Motor neuron (in vitro differentiated cells): Measurements from ENCODE around the gene HBA1. TPM values are rescaled to one million over a fixed set of nuclear protein-coding genes. Genes with fewer than 3 reads are reported as not detected.
"Not testable (repeated sequence)": the region's sequence is repeated elsewhere in the genome, so short reads cannot be mapped to it uniquely, and the experiment has no call there.

ENCODE experiments used
- ATAC-seq, 8 experiments: fragments of 200-7000 bp; cut with Tn5 transposase; replicated peaks in 6 of 8; 2 replicates each; pipeline ENCODE4 v1.8.0; 2021; ENCODE audit warnings: mild to moderate bottlenecking in 8 of 8, moderate library complexity in 8 of 8
- H3K27ac ChIP-seq, 2 donors: fragments of 250-450 bp; sonication (Bioruptor Pico); 2 replicates each; pipeline ENCODE4 v1.9.0; 2021; ENCODE audit warnings: antibody characterized with exemption in 2 of 2, mild to moderate bottlenecking in 2 of 2, moderate library complexity in 1 of 2
- H3K4me1 ChIP-seq, 2 donors: fragments of 250-450 bp; sonication (Bioruptor Pico); replicated peaks in 1 of 2; 2 replicates each; pipeline ENCODE4 v1.6.1; 2021; ENCODE audit warnings: antibody characterized with exemption in 2 of 2, mild to moderate bottlenecking in 2 of 2, moderate library complexity in 1 of 2
- H3K4me3 ChIP-seq, 5 donors: fragments of 250-450 bp; sonication (Bioruptor Pico); 2 replicates each; pipeline ENCODE4 v1.9.0; 2021; ENCODE audit warnings: antibody characterized with exemption in 5 of 5, mild to moderate bottlenecking in 5 of 5, moderate library complexity in 4 of 5
- WGBS, 10 experiments: fragments of 450-650 bp; shearing (Covaris generic); methylation state at CpG; one replicate each; pipeline ENCODE4 v1.0.0; 2022; 5-methylcytosine and 5-hydroxymethylcytosine counted together
- in situ Hi-C, 9 experiments: fragments of 400-800 bp; cut with MboI; loops; one replicate each; pipeline ENCODE4 v1.15.0; 2021; ENCODE audit warnings: low sequenced_read_pairs in 9 of 9, low pct_unique_long_range_greater_than_20kb in 2 of 9; ENCODE audit not compliant: unreplicated experiment in 9 of 9
- total RNA-seq, 8 experiments: library from RNA; unstranded; fragments of 300-600 nt; gene quantifications; 2 replicates each; pipeline versions ENCODE4 v1.2.3 to v1.2.4, GENCODE V29; 2022

The HBA1 gene
- total RNA-seq, 8 experiments from 2014 or later: 2.2 to 6.5 (median 3.1) TPM; not detected in 5

- whole genome bisulfite sequencing, 10 experiments: 0 to 48% (median 25%) methylated on average over 1 to 7 of the region's 9 CpGs; no CpG with 5 or more reads in 2 of the 10 experiments
- in situ Hi-C loops: no loop called here
- Histone ChIP-seq H3K4me1 (no peaks in the 10 kb centered on the region), H3K27ac (no peak overlapping the region), H3K4me3 (no peak overlapping the region)
- ATAC-seq: peak in 3 of 8 experiments; percentile 70 to 84 (median 82)
Observed at GRCh38 chr16:149024-149660, 27.3 kb upstream of the HBA1 start.

GRCh38 chr16:152141-153128 is 24.0 kb upstream of the HBA1 start, which contains the start of gene HBZ:
HBZ (plus strand) TSS chr16:152644; CDS start chr16:152910, 266 bp downstream.
- peak in 3 of 8 experiments; percentile 8 to 53 (median 35) for ATAC-seq
- WGBS, 10 experiments: 18 to 93% (median 69%) methylated on average over 2 to 8 of the region's 17 CpGs; no CpG with 5 or more reads in 2 of the 10 experiments
- Histone ChIP-seq H3K27ac (no peak within 1 kb of the TSS), H3K4me3 (no peak within 1 kb of the TSS), H3K4me1 (peaks cover 0 to 6% of the 10 kb centered on the region in 2 donors)
- in situ Hi-C loops: no loop called here

GRCh38 chr16:153129-153521 is 23.4 kb upstream of the HBA1 start:
- H3K4me1 ChIP-seq, in situ Hi-C loops, H3K4me3 ChIP-seq, H3K27ac ChIP-seq: not testable (repeated sequence)
- whole genome bisulfite sequencing, 10 experiments: no CpG with 5 or more reads among the region's 6 CpGs
- peak in 4 of 8 experiments; percentile 4 to 24 (median 12) for ATAC-seq

- no CpG with 5 or more reads among the region's 74 CpGs for WGBS, 10 experiments
- in situ Hi-C loops, H3K27ac ChIP-seq, H3K4me3 ChIP-seq, H3K4me1 ChIP-seq: not testable (repeated sequence)
- ATAC-seq: peak in 6 of 8 experiments; percentile 41 to 78 (median 74)
Observed at GRCh38 chr16:153550-154216, 22.8 kb upstream of the HBA1 start.

GRCh38 chr16:154217-155030 is 22.1 kb upstream of the HBA1 start:
- peak overlapping the region; percentile 10 to 46 (median 36) for H3K4me3 ChIP-seq
- H3K27ac ChIP-seq: no peak overlapping the region
- H3K4me1 ChIP-seq: peaks cover 0 to 6% of the 10 kb centered on the region in 2 donors
- in situ Hi-C loops: no loop called here
- WGBS, 10 experiments: 0 to 15% (median 5%) methylated on average over 1 to 7 of the region's 59 CpGs; no CpG with 5 or more reads in 2 of the 10 experiments
- ATAC-seq: peak in 6 of 8 experiments; percentile 71 to 83 (median 76)

- peak overlapping the region in 2 of 5 donors; percentile 40 to 46 for H3K4me3 ChIP-seq
- H3K27ac ChIP-seq: no peak overlapping the region
- no peak for ATAC-seq
- peaks cover 0 to 6% of the 10 kb centered on the region in 2 donors for H3K4me1 ChIP-seq
- in situ Hi-C loops: no loop called here
- 20 to 87% (median 59%) methylated on average over 1 to 6 of the region's 7 CpGs for WGBS, 10 experiments
Observed at GRCh38 chr16:155031-155398, 21.5 kb upstream of the HBA1 start.

- WGBS, 10 experiments: 0 to 47% (median 30%) methylated on average over 2 to 5 of the region's 6 CpGs; no CpG with 5 or more reads in 2 of the 10 experiments
- Histone ChIP-seq H3K27ac (no peak overlapping the region), H3K4me1 (peaks cover 0 to 6% of the 10 kb centered on the region in 2 donors), H3K4me3 (no peak overlapping the region)
- in situ Hi-C loops: no loop called here
- ATAC-seq: peak in 2 of 8 experiments; percentile 57 to 61
Observed at GRCh38 chr16:159136-159849, 17.2 kb upstream of the HBA1 start.

- in situ Hi-C loops, H3K27ac ChIP-seq, ATAC-seq, H3K4me3 ChIP-seq, H3K4me1 ChIP-seq: not testable (repeated sequence)
- no CpG with 5 or more reads among the region's 20 CpGs for WGBS, 10 experiments
Observed at GRCh38 chr16:160242-160641, 16.2 kb upstream of the HBA1 start.

GRCh38 chr16:160691-161190 is 15.7 kb upstream of the HBA1 start:
- no peak for ATAC-seq
- in situ Hi-C loops: no loop called here
- Histone ChIP-seq H3K4me3 (no peak overlapping the region), H3K27ac (no peak overlapping the region), H3K4me1 (peaks cover 6 to 8% of the 10 kb centered on the region in 2 donors)
- WGBS, 10 experiments: 60 to 70% methylated on average over 1 to 2 of the region's 18 CpGs; no CpG with 5 or more reads in 8 of the 10 experiments

- 77 to 100% (median 92%) methylated on average over 1 to 4 of the region's 13 CpGs; no CpG with 5 or more reads in 1 of the 10 experiments for WGBS, 10 experiments
- no peak overlapping the region for H3K4me3 ChIP-seq
- H3K27ac ChIP-seq: no peak overlapping the region
- ATAC-seq: no peak
- in situ Hi-C loops: no loop called here
- peaks cover 17 to 23% of the 10 kb centered on the region in 2 donors for H3K4me1 ChIP-seq
Observed at GRCh38 chr16:162271-162991, 14.0 kb upstream of the HBA1 start.

- in situ Hi-C loops, H3K4me3 ChIP-seq, ATAC-seq, H3K27ac ChIP-seq: not testable (repeated sequence)
- H3K4me1 ChIP-seq: peaks cover 17 to 23% of the 10 kb centered on the region in 2 donors
- no CpG with 5 or more reads among the region's 10 CpGs for WGBS, 10 experiments
Observed at GRCh38 chr16:163139-163538, 13.3 kb upstream of the HBA1 start.
